Astrocyte (in vitro differentiated cells and primary cell): ENCODE results near the gene SARNP. TPM values are rescaled to one million over a fixed set of nuclear protein-coding genes. Genes with fewer than 3 reads are reported as not detected.

ENCODE experiments used
- DNase-seq: peaks from one replicate; pipeline ENCODE4 v3.0.0-alpha.2; 2010; ENCODE audit warnings: low read depth
- FAIRE-seq: peaks from 2 replicates; lab custom pipeline; 2011; peaks lifted over from hg19 to GRCh38; lab: Jason Lieb, UNC
- H2AFZ ChIP-seq: 2 replicates; pipeline ENCODE4 v1.6.0; 2012; ENCODE audit warnings: low read depth, low read length, inconsistent platforms
- H3K27ac ChIP-seq: 2 replicates; pipeline ENCODE4 v1.5.1; 2011; ENCODE audit warnings: low read depth, low read length, inconsistent platforms
- H3K27me3 ChIP-seq: 2 replicates; pipeline ENCODE4 v1.6.0; 2011; ENCODE audit warnings: low read length, inconsistent platforms; ENCODE audit not compliant: insufficient read depth
- H3K36me3 ChIP-seq: 2 replicates; pipeline ENCODE4 v1.5.1; 2011; ENCODE audit warnings: low read length, inconsistent platforms; ENCODE audit not compliant: insufficient read depth
- H3K4me1 ChIP-seq: 2 replicates; pipeline ENCODE4 v1.5.1; 2011; ENCODE audit warnings: low read length, inconsistent platforms; ENCODE audit not compliant: insufficient read depth
- H3K4me2 ChIP-seq: 2 replicates; pipeline ENCODE4 v1.6.0; 2012; ENCODE audit warnings: low read length, inconsistent platforms
- H3K4me3 ChIP-seq: 2 replicates; pipeline ENCODE4 v1.5.1; 2011; ENCODE audit warnings: low read depth, mild to moderate bottlenecking, low read length, inconsistent platforms; ENCODE audit not compliant: insufficient read depth
- H3K79me2 ChIP-seq: 2 replicates; pipeline ENCODE4 v1.6.0; 2012; ENCODE audit warnings: mild to moderate bottlenecking, low read length, inconsistent platforms; ENCODE audit not compliant: insufficient read depth
- H3K9ac ChIP-seq: 2 replicates; pipeline ENCODE4 v1.6.0; 2012; ENCODE audit warnings: mild to moderate bottlenecking, low read length, inconsistent platforms
- H3K9me3 ChIP-seq: 2 replicates; pipeline ENCODE4 v1.5.1; 2012; ENCODE audit warnings: low read depth, mild to moderate bottlenecking, low read length, inconsistent platforms; ENCODE audit not compliant: insufficient read depth
- H4K20me1 ChIP-seq: 2 replicates; pipeline ENCODE4 v1.6.0; 2012; ENCODE audit warnings: low read length, inconsistent platforms; ENCODE audit not compliant: insufficient read depth
- H3K27ac Mint-ChIP-seq: one replicate; pipeline ENCODE4 v1.8.0; 2021; ENCODE audit warnings: mild to moderate bottlenecking, mixed read lengths; ENCODE audit not compliant: unreplicated experiment
- H3K27me3 Mint-ChIP-seq: one replicate; pipeline ENCODE4 v1.8.0; 2021; ENCODE audit warnings: low read depth, mixed read lengths; ENCODE audit not compliant: unreplicated experiment
- H3K36me3 Mint-ChIP-seq: one replicate; pipeline ENCODE4 v1.8.0; 2021; ENCODE audit warnings: low read depth, mixed read lengths; ENCODE audit not compliant: unreplicated experiment
- H3K4me1 Mint-ChIP-seq: one replicate; pipeline ENCODE4 v1.8.0; 2021; ENCODE audit warnings: low read depth, mixed read lengths; ENCODE audit not compliant: unreplicated experiment
- H3K4me3 Mint-ChIP-seq: one replicate; pipeline ENCODE4 v1.8.0; 2021; ENCODE audit warnings: mild to moderate bottlenecking, moderate library complexity, mixed read lengths; ENCODE audit not compliant: unreplicated experiment
- H3K9me3 Mint-ChIP-seq: one replicate; pipeline ENCODE4 v1.8.0; 2021; ENCODE audit warnings: mild to moderate bottlenecking, mixed read lengths; ENCODE audit not compliant: unreplicated experiment
- EZH2 ChIP-seq: IDR thresholded peaks from 2 replicates; pipeline ENCODE4 v1.6.1; 2012; ENCODE audit warnings: mild to moderate bottlenecking, low read length, inconsistent platforms; ENCODE audit not compliant: insufficient read depth
- total RNA-seq: library from RNA; stranded (reverse); gene quantifications from 2 replicates; pipeline ENCODE4 v1.2.1, GENCODE V29; 2021
- TF ChIP-seq, protein P1 (sequence below): IDR thresholded peaks from 2 replicates; pipeline ENCODE4 v1.5.1; 2011; ENCODE audit warnings: low read depth, mild to moderate bottlenecking, inconsistent platforms, low read length, moderate library complexity; ENCODE audit not compliant: insufficient read depth

SARNP gene
- total RNA-seq, 1 donor from 2014 or later = 105 TPM

DNA sequence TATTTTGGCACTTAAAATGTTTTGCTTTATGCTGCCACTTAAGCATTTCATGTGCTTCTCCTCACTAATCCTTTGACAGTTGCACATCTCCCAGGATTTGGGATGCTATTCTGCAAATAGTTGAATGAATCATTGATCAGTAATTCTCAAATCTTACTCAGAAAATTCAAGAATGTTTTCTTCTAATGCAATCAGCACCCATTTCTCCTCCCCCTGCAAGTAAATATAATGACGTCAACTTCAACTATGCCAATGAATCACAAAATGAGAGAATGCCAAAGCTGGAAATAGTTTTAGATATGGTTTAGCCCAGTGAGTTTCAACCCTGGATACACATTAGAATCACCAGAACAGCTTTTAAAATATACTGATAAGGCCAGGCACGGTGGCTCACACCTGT, 103.8 kb downstream of the SARNP start:
- Mint-ChIP-seq H3K27me3 (peaks cover 26% of the 10 kb centered on the region), H3K9me3 (no peaks in the 10 kb centered on the region), H3K36me3 (no peaks in the 10 kb centered on the region), H3K27ac (no peak overlapping the region), H3K4me1 (peaks cover 33% of the 10 kb centered on the region), H3K4me3 (no peak overlapping the region)
- Histone ChIP-seq H3K9ac (no peak overlapping the region), H3K4me2 (peak overlapping the region; percentile 61), H3K27me3 (peaks cover 3% of the 10 kb centered on the region), H4K20me1 (no peaks in the 10 kb centered on the region), H3K79me2 (no peaks in the 10 kb centered on the region), H2AFZ (no peak overlapping the region), H3K36me3 (no peaks in the 10 kb centered on the region), H3K27ac (peak overlapping the region; percentile 55), H3K9me3 (no peaks in the 10 kb centered on the region), H3K4me1 (peaks cover 46% of the 10 kb centered on the region), H3K4me3 (no peak overlapping the region)
- DNase-seq = peak; percentile 87
- FAIRE-seq = peak; percentile 66
- TF ChIP-seq EZH2 = no peak

DNA sequence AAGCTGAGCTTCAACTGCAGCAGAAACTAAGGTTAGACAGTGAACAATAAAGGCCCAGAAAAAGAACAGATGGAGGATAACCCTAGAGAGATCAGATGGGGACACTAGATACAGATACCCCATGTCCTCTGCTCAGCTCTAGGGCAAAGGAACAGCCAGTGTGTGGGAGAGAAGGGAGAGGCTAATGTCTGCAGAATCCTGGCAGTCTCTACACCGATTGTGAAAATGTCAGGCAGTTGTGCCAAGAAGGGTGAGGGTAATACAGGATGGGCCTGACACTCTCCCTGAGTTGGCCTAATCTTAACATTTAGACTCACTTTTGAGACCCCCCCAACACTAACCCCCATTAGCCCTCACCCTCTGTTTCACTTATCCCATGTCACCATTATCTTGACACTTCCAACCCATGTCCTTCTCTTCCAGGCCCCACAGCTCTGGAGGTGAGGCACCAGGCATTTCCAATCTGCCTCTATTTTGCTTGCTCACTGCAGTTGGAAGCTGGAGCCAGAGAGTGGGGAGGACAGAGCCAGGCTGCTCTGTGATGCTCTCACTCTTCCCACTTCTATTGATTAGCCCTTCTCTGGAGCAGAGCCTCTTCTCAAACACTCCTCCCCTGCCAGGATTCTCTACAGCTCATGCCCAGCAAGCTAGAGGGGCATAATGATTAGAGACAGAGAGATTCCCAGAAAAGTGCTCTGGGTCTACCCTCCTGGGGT, 104.7 kb downstream of the SARNP start:
- Histone ChIP-seq H3K9ac (no peak overlapping the region), H4K20me1 (no peaks in the 10 kb centered on the region), H3K9me3 (no peaks in the 10 kb centered on the region), H3K4me1 (peaks cover 37% of the 10 kb centered on the region), H3K79me2 (no peaks in the 10 kb centered on the region), H2AFZ (no peak overlapping the region), H3K27me3 (peaks cover 3% of the 10 kb centered on the region), H3K27ac (no peak overlapping the region), H3K36me3 (no peaks in the 10 kb centered on the region), H3K4me3 (no peak overlapping the region), H3K4me2 (no peak overlapping the region)
- H3K4me3 Mint-ChIP-seq = no peak overlapping the region
- peaks cover 30% of the 10 kb centered on the region for H3K4me1 Mint-ChIP-seq
- H3K36me3 Mint-ChIP-seq = no peaks in the 10 kb centered on the region
- H3K27me3 Mint-ChIP-seq = peaks cover 31% of the 10 kb centered on the region
- H3K9me3 Mint-ChIP-seq = no peaks in the 10 kb centered on the region
- FAIRE-seq (no peak), DNase-seq (no peak)
- TF ChIP-seq, protein P1, sequence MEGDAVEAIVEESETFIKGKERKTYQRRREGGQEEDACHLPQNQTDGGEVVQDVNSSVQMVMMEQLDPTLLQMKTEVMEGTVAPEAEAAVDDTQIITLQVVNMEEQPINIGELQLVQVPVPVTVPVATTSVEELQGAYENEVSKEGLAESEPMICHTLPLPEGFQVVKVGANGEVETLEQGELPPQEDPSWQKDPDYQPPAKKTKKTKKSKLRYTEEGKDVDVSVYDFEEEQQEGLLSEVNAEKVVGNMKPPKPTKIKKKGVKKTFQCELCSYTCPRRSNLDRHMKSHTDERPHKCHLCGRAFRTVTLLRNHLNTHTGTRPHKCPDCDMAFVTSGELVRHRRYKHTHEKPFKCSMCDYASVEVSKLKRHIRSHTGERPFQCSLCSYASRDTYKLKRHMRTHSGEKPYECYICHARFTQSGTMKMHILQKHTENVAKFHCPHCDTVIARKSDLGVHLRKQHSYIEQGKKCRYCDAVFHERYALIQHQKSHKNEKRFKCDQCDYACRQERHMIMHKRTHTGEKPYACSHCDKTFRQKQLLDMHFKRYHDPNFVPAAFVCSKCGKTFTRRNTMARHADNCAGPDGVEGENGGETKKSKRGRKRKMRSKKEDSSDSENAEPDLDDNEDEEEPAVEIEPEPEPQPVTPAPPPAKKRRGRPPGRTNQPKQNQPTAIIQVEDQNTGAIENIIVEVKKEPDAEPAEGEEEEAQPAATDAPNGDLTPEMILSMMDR = no peak
- TF ChIP-seq EZH2 = no peak
- no peak overlapping the region for H3K27ac Mint-ChIP-seq

DNA sequence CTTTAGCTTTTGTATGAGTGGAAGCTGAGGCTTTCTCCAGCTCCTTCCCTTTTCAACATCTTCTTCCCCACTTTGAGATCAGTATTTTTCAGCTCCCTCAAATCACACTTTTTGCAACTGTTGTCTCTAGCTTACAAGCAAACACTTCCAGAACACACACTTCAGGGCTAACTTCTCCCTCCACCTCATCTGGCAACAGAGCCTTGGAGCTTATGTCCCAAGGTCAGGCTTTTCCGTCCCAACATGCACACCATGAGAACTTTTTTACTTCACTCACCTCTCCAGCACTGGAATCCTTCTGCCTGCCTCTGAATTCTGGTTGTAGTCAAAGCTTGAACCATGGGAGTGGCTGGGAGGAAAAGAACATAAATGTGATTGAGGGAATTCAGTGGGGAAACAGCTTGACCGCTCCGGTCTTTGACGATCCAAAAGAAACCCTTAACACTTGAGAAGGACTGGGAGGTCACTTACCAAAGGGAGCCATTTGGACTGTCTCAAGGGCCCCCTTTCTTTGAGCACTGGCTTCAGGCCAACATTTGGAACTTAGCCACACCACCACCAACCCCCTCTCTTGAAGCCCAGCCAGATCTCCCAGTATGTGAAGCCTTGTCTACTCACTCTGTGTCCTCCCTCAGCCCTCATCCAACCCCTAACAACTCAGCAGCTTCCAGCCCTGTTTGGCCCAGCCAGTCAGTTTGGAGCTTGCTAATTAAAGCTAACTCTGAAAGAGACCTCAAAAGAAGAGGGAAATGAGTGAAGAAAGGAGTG, 105.6 kb downstream of the SARNP start:
- Histone ChIP-seq H3K9ac (no peak overlapping the region), H2AFZ (no peak overlapping the region), H3K27me3 (peaks cover 3% of the 10 kb centered on the region), H4K20me1 (no peaks in the 10 kb centered on the region), H3K9me3 (no peaks in the 10 kb centered on the region), H3K4me1 (peaks cover 33% of the 10 kb centered on the region), H3K36me3 (no peaks in the 10 kb centered on the region), H3K4me3 (no peak overlapping the region), H3K4me2 (no peak overlapping the region), H3K79me2 (peaks cover under 1% of the 10 kb centered on the region), H3K27ac (no peak overlapping the region)
- Mint-ChIP-seq H3K36me3 (no peaks in the 10 kb centered on the region), H3K27ac (peak overlapping the region; percentile 13), H3K9me3 (no peaks in the 10 kb centered on the region), H3K4me3 (no peak overlapping the region), H3K4me1 (peaks cover 21% of the 10 kb centered on the region), H3K27me3 (peaks cover 33% of the 10 kb centered on the region)
- TF ChIP-seq EZH2 = no peak
- TF ChIP-seq, protein P1 = no peak
- no peak for DNase-seq
- FAIRE-seq = no peak
